ENCODE measurements around the gene MGAT4D.

GRCh38 chr4:140504261-140504660 is 6.2 kb upstream of the MGAT4D start:
- TF ChIP-seq CTCF (conservative IDR thresholded peaks at IDR 0.05) (no peak), ZFX (IDR thresholded peaks at IDR 0.05) (no peak)
